SJSA1 (cell line): Measurements from ENCODE around the gene PRR14. TPM values are rescaled to one million over a fixed set of nuclear protein-coding genes. Genes with fewer than 3 reads are reported as not detected.
"Not testable (repeated sequence)": the region's sequence is repeated elsewhere in the genome, so short reads cannot be mapped to it uniquely, and the experiment has no call there.

Experiments used
- DNase-seq, 2 experiments: peaks; one replicate each; pipeline ENCODE4 v3.0.0-alpha.2; 2015 to 2020; ENCODE audit warnings: low spot score in 2 of 2, low read depth in 1 of 2
- H3K27ac ChIP-seq: fragments of 250-450 bp; sonication (Bioruptor Pico); 2 replicates; pipeline ENCODE4 v1.5.1; 2020; ENCODE audit warnings: mild to moderate bottlenecking, moderate library complexity
- H3K27me3 ChIP-seq: fragments of 250-450 bp; sonication (Bioruptor Pico); replicated peaks from 2 replicates; pipeline ENCODE4 v1.5.1; 2020; ENCODE audit warnings: mild to moderate bottlenecking, moderate library complexity
- H3K36me3 ChIP-seq: fragments of 250-450 bp; sonication (Bioruptor Pico); 2 replicates; pipeline ENCODE4 v1.5.1; 2020; ENCODE audit warnings: mild to moderate bottlenecking
- H3K4me1 ChIP-seq: fragments of 250-450 bp; sonication (Bioruptor Pico); replicated peaks from 2 replicates; pipeline ENCODE4 v1.6.1; 2021; ENCODE audit warnings: mild to moderate bottlenecking
- H3K4me3 ChIP-seq: fragments of 250-450 bp; sonication (Bioruptor Pico); 2 replicates; pipeline ENCODE4 v1.5.1; 2020; ENCODE audit warnings: mild to moderate bottlenecking
- H3K9me3 ChIP-seq: fragments of 250-450 bp; sonication (Bioruptor Pico); replicated peaks from 2 replicates; pipeline ENCODE4 v1.5.1; 2020; ENCODE audit warnings: mild to moderate bottlenecking
- total RNA-seq: library from RNA; depleted of rRNA; stranded (reverse); fragments of >200 nt; shearing (Covaris generic); gene quantifications from 2 replicates; pipeline ENCODE4 v1.2.3, GENCODE V29; 2014

The PRR14 gene
- total RNA-seq, 1 experiment from 2014 or later: 8.2 TPM

GRCh38 chr16:30619638-30620037, 31.1 kb upstream of the PRR14 start:
- H3K36me3 ChIP-seq: no peaks in the 10 kb centered on the region

GRCh38 chr16:30620169-30620568, 30.6 kb upstream of the PRR14 start:
- Histone ChIP-seq H3K27ac (no peak overlapping the region), H3K36me3 (no peaks in the 10 kb centered on the region), H3K9me3 (peaks cover 4% of the 10 kb centered on the region; the same call in 1 of the 2 replicates), H3K4me1 (no peaks in the 10 kb centered on the region), H3K4me3 (no peak overlapping the region), H3K27me3 (no peaks in the 10 kb centered on the region)
- no peak for DNase-seq

More at GRCh38 chr16:30619638-30620037, 31.1 kb upstream of the PRR14 start:
- Histone ChIP-seq H3K4me3 (no peak overlapping the region), H3K27ac (no peak overlapping the region), H3K9me3 (peaks cover 4% of the 10 kb centered on the region; the same call in 1 of the 2 replicates), H3K27me3 (no peaks in the 10 kb centered on the region), H3K4me1 (no peaks in the 10 kb centered on the region)
- DNase-seq: no peak

GRCh38 chr16:30621765-30622164, 29.0 kb upstream of the PRR14 start:
- Histone ChIP-seq H3K4me1 (no peaks in the 10 kb centered on the region), H3K4me3 (no peak overlapping the region), H3K27me3 (no peaks in the 10 kb centered on the region), H3K36me3 (no peaks in the 10 kb centered on the region), H3K9me3 (no peaks in the 10 kb centered on the region; the same call in 1 of the 2 replicates), H3K27ac (no peak overlapping the region)
- DNase-seq: no peak

GRCh38 chr16:30622455-30623032, 28.2 kb upstream of the PRR14 start:
- Histone ChIP-seq H3K9me3 (no peaks in the 10 kb centered on the region; the same call in 1 of the 2 replicates), H3K36me3 (no peaks in the 10 kb centered on the region), H3K27me3 (no peaks in the 10 kb centered on the region), H3K4me3 (no peak overlapping the region), H3K27ac (no peak overlapping the region), H3K4me1 (no peaks in the 10 kb centered on the region)
- no peak for DNase-seq

GRCh38 chr16:30623536-30624283, 27.1 kb upstream of the PRR14 start:
- peaks cover 3% of the 10 kb centered on the region for H3K4me1 ChIP-seq
- H3K27ac ChIP-seq: no peak overlapping the region
- no peaks in the 10 kb centered on the region for H3K27me3 ChIP-seq
- DNase-seq: no peak
- no peaks in the 10 kb centered on the region; the same call in 1 of the 2 replicates for H3K9me3 ChIP-seq
- H3K4me3 ChIP-seq: no peak overlapping the region
- H3K36me3 ChIP-seq: no peaks in the 10 kb centered on the region

- no peak for DNase-seq
- Histone ChIP-seq H3K27me3 (no peaks in the 10 kb centered on the region), H3K4me3 (no peak overlapping the region), H3K27ac (no peak overlapping the region), H3K36me3 (no peaks in the 10 kb centered on the region), H3K9me3 (no peaks in the 10 kb centered on the region; the same call in 1 of the 2 replicates), H3K4me1 (peaks cover 9% of the 10 kb centered on the region)
Measured at GRCh38 chr16:30626236-30626635, 24.5 kb upstream of the PRR14 start.

GRCh38 chr16:30628628-30629540, 21.9 kb upstream of the PRR14 start:
- DNase-seq: peak; percentile 54 to 81
- H3K9me3 ChIP-seq: no peaks in the 10 kb centered on the region; the same call in 1 of the 2 replicates
- no peak overlapping the region for H3K4me3 ChIP-seq

GRCh38 chr16:30632454-30632853, 18.3 kb upstream of the PRR14 start:
- not testable (repeated sequence) for DNase-seq, H3K27ac ChIP-seq, H3K36me3 ChIP-seq, H3K27me3 ChIP-seq, H3K9me3 ChIP-seq, H3K4me3 ChIP-seq
- peaks cover 11% of the 10 kb centered on the region for H3K4me1 ChIP-seq

More at GRCh38 chr16:30628628-30629540, 21.9 kb upstream of the PRR14 start:
- Histone ChIP-seq H3K36me3 (no peaks in the 10 kb centered on the region), H3K4me1 (peaks cover 9% of the 10 kb centered on the region), H3K27me3 (no peaks in the 10 kb centered on the region), H3K27ac (no peak overlapping the region)

GRCh38 chr16:30633526-30633925, 17.2 kb upstream of the PRR14 start:
- Histone ChIP-seq H3K4me3 (peak overlapping the region; percentile 52), H3K9me3 (no peaks in the 10 kb centered on the region; the same call in 1 of the 2 replicates), H3K27me3 (no peaks in the 10 kb centered on the region), H3K27ac (peak overlapping the region; percentile 24; the same call in 1 of the 2 replicates), H3K36me3 (no peaks in the 10 kb centered on the region), H3K4me1 (peaks cover 10% of the 10 kb centered on the region)
- DNase-seq: no peak

GRCh38 chr16:30636599-30636998, 14.2 kb upstream of the PRR14 start:
- peaks cover 2% of the 10 kb centered on the region; the same call in 1 of the 2 replicates for H3K4me1 ChIP-seq
- no peaks in the 10 kb centered on the region for H3K36me3 ChIP-seq
- H3K4me3 ChIP-seq: no peak overlapping the region
- no peak overlapping the region for H3K27ac ChIP-seq
- DNase-seq: no peak
- no peaks in the 10 kb centered on the region for H3K27me3 ChIP-seq
- H3K9me3 ChIP-seq: no peaks in the 10 kb centered on the region

GRCh38 chr16:30637139-30637538, 13.6 kb upstream of the PRR14 start:
- not testable (repeated sequence) for H3K9me3 ChIP-seq, H3K27me3 ChIP-seq, H3K4me1 ChIP-seq, DNase-seq, H3K4me3 ChIP-seq, H3K27ac ChIP-seq, H3K36me3 ChIP-seq

- peaks cover 2% of the 10 kb centered on the region; the same call in 1 of the 2 replicates for H3K4me1 ChIP-seq
- peak in 1 of 2 experiments; percentile 23 for DNase-seq
- no peaks in the 10 kb centered on the region for H3K27me3 ChIP-seq
- no peak overlapping the region for H3K27ac ChIP-seq
- H3K9me3 ChIP-seq: no peaks in the 10 kb centered on the region
- H3K4me3 ChIP-seq: no peak overlapping the region
- H3K36me3 ChIP-seq: no peaks in the 10 kb centered on the region
Measured at GRCh38 chr16:30637944-30638343, 12.8 kb upstream of the PRR14 start.

- no peak for DNase-seq
Measured at GRCh38 chr16:30641378-30641982, 9.3 kb upstream of the PRR14 start.

More at GRCh38 chr16:30641378-30641982, 9.3 kb upstream of the PRR14 start:
- Histone ChIP-seq H3K27ac (no peak overlapping the region), H3K27me3 (no peaks in the 10 kb centered on the region), H3K4me1 (no peaks in the 10 kb centered on the region), H3K36me3 (no peaks in the 10 kb centered on the region), H3K9me3 (no peaks in the 10 kb centered on the region), H3K4me3 (no peak overlapping the region)
